HepG2 (cell line): ENCODE results near the gene AQP10. TPM values are rescaled to one million over a fixed set of nuclear protein-coding genes. Genes with fewer than 3 reads are reported as not detected.

Experiments used
- GABPB1 ChIP-seq: IDR thresholded peaks from 2 replicates; pipeline ENCODE4 v1.6.1; 2016; ENCODE audit warnings: mild to moderate bottlenecking, missing genetic modification reagents, moderate library complexity, missing compliant biosample characterization
- NFE2L2 ChIP-seq: fragments of 150-350 bp; IDR thresholded peaks from 2 replicates; pipeline ENCODE4 v1.6.1; 2014; ENCODE audit warnings: low read length
- RFX5 ChIP-seq: IDR thresholded peaks from 2 replicates; pipeline ENCODE4 v1.6.1; 2011; ENCODE audit warnings: low read depth, low read length, improper control_type of control experiment
- TGIF2 ChIP-seq: IDR thresholded peaks from 2 replicates; pipeline ENCODE4 v1.6.1; 2016; ENCODE audit warnings: control low read depth, missing compliant biosample characterization
- TIGD3 ChIP-seq: sonication (generic); formaldehyde crosslinking; IDR thresholded peaks from 2 replicates; pipeline ENCODE4 v1.5.1; 2020; ENCODE audit warnings: mild to moderate bottlenecking, missing genetic modification reagents, borderline replicate concordance
- ZNF251 ChIP-seq: sonication (generic); formaldehyde crosslinking; IDR thresholded peaks from 2 replicates; pipeline ENCODE4 v1.9.0; 2021; ENCODE audit warnings: mild to moderate bottlenecking, missing genetic modification reagents
- ZNF318 ChIP-seq: sonication (generic); formaldehyde crosslinking; IDR thresholded peaks from 2 replicates; pipeline ENCODE4 v1.4.0; 2020; ENCODE audit warnings: mild to moderate bottlenecking, missing genetic modification reagents
- ZNF326 ChIP-seq: sonication (generic); formaldehyde crosslinking; IDR thresholded peaks from 2 replicates; pipeline ENCODE4 v1.4.0; 2020; ENCODE audit warnings: missing genetic modification reagents, borderline replicate concordance
- ZNF691 ChIP-seq: sonication (generic); formaldehyde crosslinking; IDR thresholded peaks from 2 replicates; pipeline ENCODE4 v1.4.0; 2020; ENCODE audit warnings: missing genetic modification reagents, low read depth, mild to moderate bottlenecking, borderline replicate concordance
- ZNF720 ChIP-seq: sonication (generic); formaldehyde crosslinking; IDR thresholded peaks from 2 replicates; pipeline ENCODE4 v1.4.0; 2020; ENCODE audit warnings: missing genetic modification reagents
- polyA plus RNA-seq, 8 experiments: library from polyadenylated mRNA; depleted of rRNA in 3 of 8; stranded (reverse) in 7 of 8; unstranded in 1 of 8; fragments of >200 nt; fragmentation: Illumina TruSeq in 4 of 8; extraction: Trizol in 4 of 8; gene quantifications; 2 replicates each; pipeline versions ENCODE4 v1.2.1 to v1.2.3, GENCODE V29; 2011 to 2016; ENCODE audit warnings: low read depth in 4 of 8, missing spikeins in 1 of 8, mixed read lengths in 1 of 8; ENCODE audit not compliant: insufficient read depth in 1 of 8
- total RNA-seq, 5 experiments: library from RNA; depleted of rRNA; stranded (reverse); fragments of >200 nt; fragmentation: Illumina TruSeq; extraction: Trizol; gene quantifications; 2 replicates each; pipeline ENCODE4 v1.2.3, GENCODE V29; 2016; ENCODE audit warnings: low read depth in 1 of 5
- TF ChIP-seq, protein P1 (sequence below): sonication (generic); formaldehyde crosslinking; IDR thresholded peaks from 2 replicates; pipeline ENCODE4 v1.5.0; 2020; ENCODE audit warnings: mild to moderate bottlenecking, missing genetic modification reagents
- TF ChIP-seq, protein P2 (sequence below): sonication (generic); formaldehyde crosslinking; IDR thresholded peaks from 2 replicates; pipeline ENCODE4 v1.4.0; 2020; ENCODE audit warnings: missing genetic modification reagents

The AQP10 gene
- total and polyA plus RNA-seq, 2 of the 13 experiments (the other 11 are each of a cell fraction or from before 2014, with no cell fraction given): 0.30 TPM; not detected in 1

DNA sequence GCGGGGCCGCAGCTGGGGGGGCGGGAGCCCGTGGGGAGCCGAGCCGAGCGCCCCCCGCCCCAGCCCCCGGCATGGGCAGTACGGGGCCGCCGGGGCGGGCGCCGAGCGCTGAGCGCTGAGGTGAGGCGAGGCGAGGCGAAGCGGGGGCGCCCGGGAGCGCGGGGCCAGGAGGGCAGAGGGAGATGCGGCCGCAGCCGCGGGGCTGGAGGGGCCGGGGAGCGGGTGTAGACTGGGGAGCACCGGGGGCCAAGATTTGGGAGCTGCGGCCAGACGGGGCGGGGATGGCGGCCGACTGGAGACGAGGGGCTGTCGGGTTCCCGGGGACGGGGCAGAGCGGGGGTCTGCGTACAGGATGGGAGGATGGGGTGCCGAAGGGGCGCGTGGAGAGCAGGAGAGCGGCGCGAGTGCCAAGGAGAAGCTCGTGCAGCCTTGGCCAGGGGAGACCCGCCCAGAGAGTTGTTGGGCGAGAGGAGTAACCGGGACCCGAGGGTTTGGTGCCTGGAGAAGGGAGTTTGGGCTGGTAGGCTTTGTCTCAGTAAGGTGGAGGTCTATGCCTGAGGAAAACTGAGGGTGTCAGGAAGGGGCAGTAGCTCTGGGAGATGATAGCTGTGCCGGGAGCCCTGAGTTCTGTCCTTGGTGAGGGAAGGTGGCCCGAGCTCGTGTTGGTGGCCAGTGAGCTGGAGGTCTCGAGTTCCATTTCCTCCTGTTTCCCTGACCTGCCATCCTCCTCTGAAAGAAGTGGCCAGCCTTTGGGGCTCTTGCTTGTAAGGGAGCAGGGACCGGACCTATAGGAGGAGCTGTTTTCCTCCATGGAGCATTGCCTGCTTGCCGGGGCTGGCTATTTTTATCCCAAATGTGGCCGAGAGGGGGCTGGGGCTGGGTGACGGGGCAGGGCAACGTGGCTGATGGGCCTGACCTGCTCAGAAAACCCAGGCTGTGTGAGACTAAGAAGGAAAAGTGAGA lies 5.0 kb downstream of the AQP10 start (continued):
- TF ChIP-seq, protein P1, sequence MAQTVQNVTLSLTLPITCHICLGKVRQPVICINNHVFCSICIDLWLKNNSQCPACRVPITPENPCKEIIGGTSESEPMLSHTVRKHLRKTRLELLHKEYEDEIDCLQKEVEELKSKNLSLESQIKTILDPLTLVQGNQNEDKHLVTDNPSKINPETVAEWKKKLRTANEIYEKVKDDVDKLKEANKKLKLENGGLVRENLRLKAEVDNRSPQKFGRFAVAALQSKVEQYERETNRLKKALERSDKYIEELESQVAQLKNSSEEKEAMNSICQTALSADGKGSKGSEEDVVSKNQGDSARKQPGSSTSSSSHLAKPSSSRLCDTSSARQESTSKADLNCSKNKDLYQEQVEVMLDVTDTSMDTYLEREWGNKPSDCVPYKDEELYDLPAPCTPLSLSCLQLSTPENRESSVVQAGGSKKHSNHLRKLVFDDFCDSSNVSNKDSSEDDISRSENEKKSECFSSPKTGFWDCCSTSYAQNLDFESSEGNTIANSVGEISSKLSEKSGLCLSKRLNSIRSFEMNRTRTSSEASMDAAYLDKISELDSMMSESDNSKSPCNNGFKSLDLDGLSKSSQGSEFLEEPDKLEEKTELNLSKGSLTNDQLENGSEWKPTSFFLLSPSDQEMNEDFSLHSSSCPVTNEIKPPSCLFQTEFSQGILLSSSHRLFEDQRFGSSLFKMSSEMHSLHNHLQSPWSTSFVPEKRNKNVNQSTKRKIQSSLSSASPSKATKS (CRISPR knock-in tag): no peak
- TF ChIP-seq NFE2L2: no peak
- TF ChIP-seq ZNF720 (CRISPR knock-in tag): no peak
- no peak for TF ChIP-seq TGIF2 (CRISPR knock-in tag)
- TF ChIP-seq, protein P2, sequence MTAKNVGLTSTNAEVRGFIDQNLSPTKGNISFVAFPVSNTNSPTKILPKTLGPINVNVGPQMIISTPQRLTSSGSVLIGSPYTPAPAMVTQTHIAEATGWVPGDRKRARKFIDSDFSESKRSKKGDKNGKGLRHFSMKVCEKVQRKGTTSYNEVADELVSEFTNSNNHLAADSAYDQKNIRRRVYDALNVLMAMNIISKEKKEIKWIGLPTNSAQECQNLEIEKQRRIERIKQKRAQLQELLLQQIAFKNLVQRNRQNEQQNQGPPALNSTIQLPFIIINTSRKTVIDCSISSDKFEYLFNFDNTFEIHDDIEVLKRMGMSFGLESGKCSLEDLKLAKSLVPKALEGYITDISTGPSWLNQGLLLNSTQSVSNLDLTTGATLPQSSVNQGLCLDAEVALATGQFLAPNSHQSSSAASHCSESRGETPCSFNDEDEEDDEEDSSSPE: no peak
- TF ChIP-seq ZNF326: no peak
- TF ChIP-seq ZNF318 (CRISPR knock-in tag): no peak
- no peak for TF ChIP-seq GABPB1 (CRISPR knock-in tag)
- TF ChIP-seq ZNF691: 0 out of 2 replicates have a peak, but pooled peaks have one; percentile 44
- no peak for TF ChIP-seq ZNF251 (CRISPR knock-in tag)
- TF ChIP-seq TIGD3 (CRISPR knock-in tag): no peak
- TF ChIP-seq RFX5: no peak
